ENCODE data around the gene NUMBL. TPM values are rescaled to one million over a fixed set of nuclear protein-coding genes. Genes with fewer than 3 reads are reported as not detected.

NUMBL gene
- total and polyA plus RNA-seq, 2 of the 4 experiments (the other 2 are of a cell fraction): 6.3 to 29.0 TPM

DNA sequence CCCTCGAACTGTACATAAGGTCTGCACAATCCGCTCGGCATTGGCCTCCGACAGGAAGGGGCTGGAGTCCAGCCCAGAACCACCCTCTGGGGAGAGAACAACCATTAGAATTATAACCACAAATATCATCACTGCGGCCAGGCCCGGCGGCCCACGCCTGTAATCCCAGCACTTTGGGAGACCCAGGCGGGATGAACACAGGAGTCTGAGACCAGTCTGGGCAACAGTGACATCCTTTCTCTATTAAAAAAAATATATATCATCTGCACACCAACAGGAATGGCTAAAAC, 14.9 kb upstream of the NUMBL start:
- Histone ChIP-seq H3K9ac (ENCODE audit: low read depth, low read length) (no peak overlapping the region), H2BK15ac (ENCODE audit: low read depth, low read length) (no peak overlapping the region), H2BK5ac (ENCODE audit: low read depth, low read length, poor library complexity, severe bottlenecking) (no peak overlapping the region), H3K79me1 (ENCODE audit: low read depth in 1 of 2, low read length in 2 of 2) (0 out of 4 replicates have a peak, but pooled peaks cover 0 to 9% of the 10 kb centered on the region in 2 experiments), H3K4me2 (ENCODE audit: low read depth, low read length) (no peak overlapping the region), H3K36me3 (ENCODE audit: control insufficient read depth, insufficient read depth, low read length) (peaks cover 62% of the 10 kb centered on the region), H2BK120ac (ENCODE audit: low read depth, low read length) (no peak overlapping the region), H3K9me3 (ENCODE audit: control insufficient read depth, insufficient read depth, low read length) (no peaks in the 10 kb centered on the region), H2AK5ac (ENCODE audit: low read depth, low read length) (no peak overlapping the region), H3K23ac (ENCODE audit: low read depth, low read length) (no peak overlapping the region), H3K27me3 (ENCODE audit: control insufficient read depth, insufficient read depth, low read length) (no peaks in the 10 kb centered on the region), H3K27ac (ENCODE audit: insufficient read depth, low read length) (no peak overlapping the region), H3K18ac (ENCODE audit: low read depth, low read length) (no peak overlapping the region), H3K56ac (ENCODE audit: extremely low read depth, insufficient read depth, low read length) (no peak overlapping the region), H3K9me1 (ENCODE audit: insufficient read depth, low read length) (no peaks in the 10 kb centered on the region; the same call in 1 of the 2 replicates), H3K4me3 (ENCODE audit: insufficient read depth, low read depth, low read length) (no peak overlapping the region), H4K5ac (ENCODE audit: low read depth, low read length) (no peak overlapping the region), H4K91ac (ENCODE audit: insufficient read depth, low read depth, low read length) (no peak overlapping the region), H2AFZ (replicated peaks; ENCODE audit: low read length, poor library complexity) (no peak overlapping the region), H2AK9ac (replicated peaks; ENCODE audit: low read depth, low read length, poor library complexity) (no peak overlapping the region), H4K20me1 (ENCODE audit: insufficient read depth, low read length) (no peaks in the 10 kb centered on the region), H2BK20ac (ENCODE audit: low read depth, low read length) (no peak overlapping the region), H3K4me1 (ENCODE audit: control insufficient read depth, insufficient read depth, low read length) (no peaks in the 10 kb centered on the region), H3K4ac (ENCODE audit: low read depth, low read length) (no peak overlapping the region), H3K14ac (replicated peaks; ENCODE audit: low read depth, low read length) (no peak overlapping the region), H4K8ac (ENCODE audit: low read depth in 2 of 2, low read length in 2 of 2) (no peak overlapping the region)
- dilution Hi-C loops (cut with HindIII; ENCODE audit: low sequenced_read_pairs, unreplicated experiment): no loop called here
- no peak for DNase-seq
- TF ChIP-seq, protein P1, sequence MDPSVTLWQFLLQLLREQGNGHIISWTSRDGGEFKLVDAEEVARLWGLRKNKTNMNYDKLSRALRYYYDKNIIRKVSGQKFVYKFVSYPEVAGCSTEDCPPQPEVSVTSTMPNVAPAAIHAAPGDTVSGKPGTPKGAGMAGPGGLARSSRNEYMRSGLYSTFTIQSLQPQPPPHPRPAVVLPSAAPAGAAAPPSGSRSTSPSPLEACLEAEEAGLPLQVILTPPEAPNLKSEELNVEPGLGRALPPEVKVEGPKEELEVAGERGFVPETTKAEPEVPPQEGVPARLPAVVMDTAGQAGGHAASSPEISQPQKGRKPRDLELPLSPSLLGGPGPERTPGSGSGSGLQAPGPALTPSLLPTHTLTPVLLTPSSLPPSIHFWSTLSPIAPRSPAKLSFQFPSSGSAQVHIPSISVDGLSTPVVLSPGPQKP (IDR thresholded peaks at IDR 0.05; ENCODE audit: borderline replicate concordance, low read depth, low read length): no peak
- TF ChIP-seq, protein P2, sequence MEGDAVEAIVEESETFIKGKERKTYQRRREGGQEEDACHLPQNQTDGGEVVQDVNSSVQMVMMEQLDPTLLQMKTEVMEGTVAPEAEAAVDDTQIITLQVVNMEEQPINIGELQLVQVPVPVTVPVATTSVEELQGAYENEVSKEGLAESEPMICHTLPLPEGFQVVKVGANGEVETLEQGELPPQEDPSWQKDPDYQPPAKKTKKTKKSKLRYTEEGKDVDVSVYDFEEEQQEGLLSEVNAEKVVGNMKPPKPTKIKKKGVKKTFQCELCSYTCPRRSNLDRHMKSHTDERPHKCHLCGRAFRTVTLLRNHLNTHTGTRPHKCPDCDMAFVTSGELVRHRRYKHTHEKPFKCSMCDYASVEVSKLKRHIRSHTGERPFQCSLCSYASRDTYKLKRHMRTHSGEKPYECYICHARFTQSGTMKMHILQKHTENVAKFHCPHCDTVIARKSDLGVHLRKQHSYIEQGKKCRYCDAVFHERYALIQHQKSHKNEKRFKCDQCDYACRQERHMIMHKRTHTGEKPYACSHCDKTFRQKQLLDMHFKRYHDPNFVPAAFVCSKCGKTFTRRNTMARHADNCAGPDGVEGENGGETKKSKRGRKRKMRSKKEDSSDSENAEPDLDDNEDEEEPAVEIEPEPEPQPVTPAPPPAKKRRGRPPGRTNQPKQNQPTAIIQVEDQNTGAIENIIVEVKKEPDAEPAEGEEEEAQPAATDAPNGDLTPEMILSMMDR (conservative IDR thresholded peaks at IDR 0.05; ENCODE audit: low read depth, low read length): no peak
- no peak for TF ChIP-seq MXI1 (IDR thresholded peaks at IDR 0.05; ENCODE audit: borderline replicate concordance, low read depth, low read length)
- no peak for TF ChIP-seq BHLHE40 (IDR thresholded peaks at IDR 0.05; ENCODE audit: low read depth, low read length)
- TF ChIP-seq, protein P3, sequence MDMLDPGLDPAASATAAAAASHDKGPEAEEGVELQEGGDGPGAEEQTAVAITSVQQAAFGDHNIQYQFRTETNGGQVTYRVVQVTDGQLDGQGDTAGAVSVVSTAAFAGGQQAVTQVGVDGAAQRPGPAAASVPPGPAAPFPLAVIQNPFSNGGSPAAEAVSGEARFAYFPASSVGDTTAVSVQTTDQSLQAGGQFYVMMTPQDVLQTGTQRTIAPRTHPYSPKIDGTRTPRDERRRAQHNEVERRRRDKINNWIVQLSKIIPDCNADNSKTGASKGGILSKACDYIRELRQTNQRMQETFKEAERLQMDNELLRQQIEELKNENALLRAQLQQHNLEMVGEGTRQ (IDR thresholded peaks at IDR 0.05; ENCODE audit: low read depth, low read length): no peak
- no peak for TF ChIP-seq CHD1 (IDR thresholded peaks at IDR 0.05; ENCODE audit: low read depth, low read length)
- no peak for TF ChIP-seq MAZ (IDR thresholded peaks at IDR 0.05; ENCODE audit: borderline replicate concordance, low read depth, low read length)
- TF ChIP-seq FOS (IDR thresholded peaks at IDR 0.05; ENCODE audit: low read depth, low read length): no peak
- TF ChIP-seq CEBPB (IDR thresholded peaks at IDR 0.05; ENCODE audit: low read depth, low read length): no peak
- TF ChIP-seq RAD21 (IDR thresholded peaks at IDR 0.05; ENCODE audit: low read length): no peak
- no peak for TF ChIP-seq NFE2L2 (IDR thresholded peaks at IDR 0.05; ENCODE audit: low read depth, low read length)
- no peak for TF ChIP-seq RCOR1 (IDR thresholded peaks at IDR 0.05; ENCODE audit: insufficient replicate concordance, low read length)
- no peak for TF ChIP-seq MAFK (IDR thresholded peaks at IDR 0.05; ENCODE audit: low read depth, low read length)
- no peak for TF ChIP-seq POLR2A (IDR thresholded peaks at IDR 0.05; ENCODE audit: low read depth, low read length)
- TF ChIP-seq RFX5 (IDR thresholded peaks at IDR 0.05; ENCODE audit: low read depth, low read length): no peak
- WGBS, 2 experiments (ENCODE audit: extremely low coverage in 2 of 2, insufficient read length in 1 of 2): no CpG with 5 or more reads among the region's 9 CpGs
- BruUV-seq (replicated peaks): no TSS peak
- CTCF ChIA-PET: no interaction called here
- intact Hi-C loops (cut with micrococcal nuclease): no loop called here
- POLR2A ChIA-PET (ENCODE audit: unreplicated experiment): no interaction called here
- no peak for ATAC-seq (ENCODE audit: low read depth)
- in situ Hi-C loops (cut with MboI; ENCODE audit: low sequenced_read_pairs): no loop called here
